NOMO-1 (cell line): ENCODE results near the gene PCDHGA6.
"Not testable (repeated sequence)": the region's sequence is repeated elsewhere in the genome, so short reads cannot be mapped to it uniquely, and the experiment has no call there.

Experiments
- DNase-seq, 2 experiments: peaks; one replicate each; lab custom pipeline; 2025; ENCODE audit not compliant: unreplicated experiment in 2 of 2; lab: John Stamatoyannopoulos, UW

The PCDHGA6 gene

GRCh38 chr5:141359790-141360426 is 13.8 kb upstream of the PCDHGA6 start, which contains the start of gene PCDHGB2:
Gene PCDHGB2, plus strand, starts transcription at chr5:141359994. Its CDS starts 142 bp downstream, at chr5:141360136.
- DNase-seq, result peak; percentile 47 to 48

DNA sequence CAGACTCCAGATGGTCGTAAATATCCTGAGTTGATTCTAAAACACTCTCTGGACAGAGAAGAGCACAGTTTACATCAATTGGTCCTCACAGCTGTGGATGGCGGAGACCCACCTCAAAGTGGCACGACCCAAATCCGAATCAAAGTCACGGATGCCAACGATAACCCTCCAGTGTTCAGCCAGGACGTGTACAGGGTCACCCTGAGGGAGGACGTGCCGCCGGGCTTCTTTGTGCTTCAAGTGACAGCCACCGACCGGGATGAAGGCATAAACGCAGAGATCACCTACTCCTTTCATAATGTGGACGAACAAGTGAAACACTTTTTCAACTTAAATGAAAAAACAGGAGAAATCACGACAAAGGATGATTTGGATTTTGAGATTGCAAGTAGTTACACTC is 13.0 kb upstream of the PCDHGA6 start:
- DNase-seq, result no peak

GRCh38 chr5:141362719-141363118 is 11.0 kb upstream of the PCDHGA6 start:
- peak in 1 of 2 experiments; percentile 16 for DNase-seq

DNA sequence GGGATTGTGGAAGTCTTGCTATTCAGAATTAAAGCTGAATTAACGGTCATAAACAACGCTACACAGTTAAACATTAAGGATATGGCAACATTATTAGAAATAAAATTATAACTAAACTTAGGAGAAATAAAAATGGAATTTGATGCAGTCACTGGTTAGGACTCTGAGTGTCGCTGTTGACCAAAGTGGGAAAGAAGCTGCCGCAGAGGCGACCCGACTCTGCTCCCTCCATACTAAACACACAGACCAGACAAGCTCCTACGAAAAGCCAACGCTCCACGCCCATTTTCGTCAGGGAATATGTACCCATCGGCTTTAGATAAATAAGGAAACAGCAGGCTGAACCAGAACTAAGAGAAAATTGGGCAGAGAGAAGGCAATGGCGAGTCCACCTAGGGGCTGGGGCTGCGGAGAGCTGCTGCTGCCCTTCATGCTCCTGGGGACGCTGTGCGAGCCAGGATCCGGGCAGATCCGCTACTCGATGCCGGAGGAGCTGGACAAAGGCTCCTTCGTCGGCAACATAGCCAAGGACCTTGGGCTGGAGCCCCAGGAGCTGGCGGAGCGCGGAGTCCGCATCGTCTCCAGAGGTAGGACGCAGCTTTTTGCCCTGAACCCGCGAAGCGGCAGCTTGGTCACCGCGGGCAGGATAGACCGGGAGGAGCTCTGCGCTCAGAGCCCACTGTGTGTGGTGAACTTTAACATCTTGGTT is 9.6 kb upstream of the PCDHGA6 start, which contains the start of gene PCDHGA5:
Gene PCDHGA5 (plus strand): TSS at position 211 of the 709 bp plus-strand sequence. CDS start 169 bp downstream, at position 380.
- DNase-seq, result no peak

GRCh38 chr5:141366016-141366896 is 7.4 kb upstream of the PCDHGA6 start:
- DNase-seq, result no peak

GRCh38 chr5:141369994-141370848 is 3.5 kb upstream of the PCDHGA6 start, which contains the start of gene PCDHGB3:
Gene PCDHGB3, plus strand, starts transcription at chr5:141370242. Its CDS starts 153 bp downstream, at chr5:141370395.
- DNase-seq, result peak; percentile 48 to 59

DNA sequence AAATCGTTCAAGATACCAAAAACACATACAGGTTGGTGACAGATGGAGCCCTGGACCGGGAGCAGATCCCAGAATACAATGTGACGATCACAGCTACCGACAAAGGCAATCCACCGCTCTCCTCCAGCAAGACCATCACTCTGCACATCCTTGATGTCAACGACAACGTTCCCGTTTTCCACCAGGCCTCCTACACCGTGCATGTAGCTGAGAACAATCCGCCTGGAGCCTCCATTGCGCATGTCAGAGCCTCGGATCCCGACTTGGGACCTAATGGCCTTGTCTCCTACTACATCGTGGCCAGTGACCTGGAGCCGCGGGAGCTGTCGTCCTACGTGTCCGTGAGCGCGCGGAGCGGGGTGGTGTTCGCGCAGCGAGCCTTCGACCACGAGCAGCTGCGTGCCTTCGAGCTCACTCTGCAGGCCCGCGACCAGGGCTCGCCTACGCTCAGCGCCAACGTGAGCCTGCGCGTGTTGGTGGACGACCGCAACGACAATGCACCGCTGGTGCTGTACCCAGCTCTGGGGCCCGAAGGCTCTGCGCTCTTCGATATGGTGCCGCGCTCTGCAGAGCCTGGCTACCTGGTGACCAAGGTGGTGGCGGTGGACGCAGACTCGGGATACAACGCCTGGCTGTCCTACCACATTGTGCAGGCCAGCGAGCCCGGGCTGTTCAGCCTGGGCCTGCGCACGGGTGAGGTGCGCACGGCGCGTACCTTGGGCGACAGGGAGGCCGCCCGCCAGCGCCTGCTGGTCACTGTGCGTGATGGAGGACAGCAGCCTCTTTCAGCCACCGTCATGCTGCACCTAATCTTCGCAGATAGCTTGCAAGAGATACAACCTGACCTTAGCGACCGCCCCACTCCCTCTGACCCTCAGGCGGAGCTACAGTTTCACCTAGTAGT is 1.9 kb upstream of the PCDHGA6 start:
- DNase-seq, result no peak

- DNase-seq, result no peak
Measured at GRCh38 chr5:141374627-141375026, 936 bp downstream of the PCDHGA6 start.

GRCh38 chr5:141375444-141376155 is 1.9 kb downstream of the PCDHGA6 start:
- not testable (repeated sequence) for DNase-seq

DNA sequence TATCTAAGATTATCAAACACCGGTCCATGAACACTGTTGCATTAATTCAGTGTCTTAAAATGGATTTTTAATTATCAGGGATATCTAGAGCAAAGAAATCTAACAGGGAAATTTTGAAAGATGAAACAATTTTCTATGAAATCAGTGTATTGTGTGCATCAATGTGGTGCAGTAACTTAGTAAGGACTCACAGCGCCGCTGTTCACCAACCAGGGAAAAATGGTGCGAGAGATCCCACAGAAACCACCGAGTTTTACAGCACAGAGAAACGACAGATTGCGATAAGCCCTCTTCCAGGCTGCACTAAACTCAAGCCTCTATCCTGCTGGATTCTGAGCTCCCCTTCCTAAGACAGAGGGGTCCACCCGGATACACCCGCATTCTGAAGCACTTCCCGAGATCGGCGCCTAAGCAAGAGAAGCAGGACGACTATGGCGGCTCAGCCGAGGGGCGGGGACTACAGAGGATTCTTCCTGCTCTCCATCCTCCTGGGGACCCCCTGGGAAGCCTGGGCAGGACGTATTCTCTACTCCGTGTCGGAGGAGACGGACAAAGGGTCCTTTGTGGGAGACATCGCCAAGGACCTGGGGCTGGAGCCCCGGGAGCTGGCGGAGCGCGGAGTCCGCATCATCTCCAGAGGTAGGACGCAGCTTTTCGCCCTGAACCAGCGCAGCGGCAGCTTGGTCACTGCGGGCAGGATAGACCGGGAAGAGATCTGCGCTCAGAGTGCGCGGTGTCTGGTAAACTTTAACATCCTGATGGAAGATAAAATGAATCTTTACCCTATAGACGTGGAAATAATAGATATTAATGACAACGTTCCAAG is 9.0 kb downstream of the PCDHGA6 start, which contains the start of gene PCDHGA7:
Gene PCDHGA7 (plus strand): TSS at position 274 of the 826 bp plus-strand sequence. CDS start 158 bp downstream, at position 432.
- no peak for DNase-seq

GRCh38 chr5:141383345-141383744 is 9.7 kb downstream of the PCDHGA6 start:
- no peak for DNase-seq

GRCh38 chr5:141384471-141385267 is 11.0 kb downstream of the PCDHGA6 start:
- no peak for DNase-seq

GRCh38 chr5:141387557-141388311 is 14.0 kb downstream of the PCDHGA6 start, which contains the start of gene PCDHGB4:
Gene PCDHGB4, plus strand, starts transcription at chr5:141387698. Its CDS starts 187 bp downstream, at chr5:141387885.
- DNase-seq, result not testable (repeated sequence)

DNA sequence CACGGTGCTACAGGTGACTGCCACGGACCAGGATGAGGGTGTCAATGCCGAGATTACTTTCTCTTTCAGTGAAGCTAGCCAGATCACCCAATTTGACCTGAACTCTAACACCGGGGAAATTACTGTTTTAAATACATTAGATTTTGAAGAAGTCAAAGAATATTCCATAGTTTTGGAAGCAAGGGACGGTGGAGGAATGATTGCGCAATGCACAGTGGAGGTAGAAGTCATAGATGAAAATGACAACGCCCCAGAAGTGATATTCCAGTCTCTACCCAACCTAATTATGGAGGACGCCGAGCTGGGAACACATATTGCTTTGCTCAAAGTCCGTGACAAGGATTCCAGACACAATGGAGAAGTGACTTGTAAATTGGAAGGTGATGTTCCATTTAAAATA is 15.0 kb downstream of the PCDHGA6 start:
- DNase-seq, result no peak

GRCh38 chr5:141389153-141390042 is 15.7 kb downstream of the PCDHGA6 start:
- no peak for DNase-seq
